Karpas-422 (cell line): Measurements from ENCODE around the gene LRRK2. TPM values are rescaled to one million over a fixed set of nuclear protein-coding genes. Genes with fewer than 3 reads are reported as not detected.
A peak's percentile ranks its signal among the peaks of the same experiment; 100 is the strongest.

Experiments
- DNase-seq: peaks from one replicate; pipeline ENCODE4 v3.0.0-alpha.2; 2015
- H2AFZ ChIP-seq: fragments of 200-600 bp; sonication (generic); 2 replicates; pipeline ENCODE4 v1.6.1; 2014; ENCODE audit warnings: antibody characterized with exemption, low read length, mixed read lengths
- H3K27ac ChIP-seq: fragments of 200-600 bp; sonication (generic); 2 replicates; pipeline ENCODE4 v1.5.1; 2014; ENCODE audit warnings: mild to moderate bottlenecking, low read length, moderate library complexity
- H3K27me3 ChIP-seq: fragments of 200-600 bp; sonication (generic); 2 replicates; pipeline ENCODE4 v1.6.1; 2014; ENCODE audit warnings: low read length, mixed read lengths
- H3K36me3 ChIP-seq: fragments of 200-600 bp; sonication (generic); 2 replicates; pipeline ENCODE4 v1.6.1; 2014; ENCODE audit warnings: low read length, mixed read lengths; ENCODE audit not compliant: insufficient read depth
- H3K4me1 ChIP-seq: fragments of 200-600 bp; sonication (generic); 2 replicates; pipeline ENCODE4 v1.6.1; 2014; ENCODE audit warnings: mild to moderate bottlenecking, low read length, mixed read lengths
- H3K4me2 ChIP-seq: fragments of 200-600 bp; sonication (generic); 2 replicates; pipeline ENCODE4 v1.6.1; 2014; ENCODE audit warnings: low read length, low read depth, mild to moderate bottlenecking; ENCODE audit not compliant: poor library complexity, severe bottlenecking
- H3K4me3 ChIP-seq: fragments of 200-600 bp; sonication (generic); 2 replicates; pipeline ENCODE4 v1.5.1; 2014; ENCODE audit warnings: mild to moderate bottlenecking, antibody characterized with exemption, low read length, mixed read lengths
- H3K79me2 ChIP-seq: fragments of 200-600 bp; sonication (generic); 2 replicates; pipeline ENCODE4 v1.6.1; 2014; ENCODE audit warnings: mild to moderate bottlenecking, low read length, mixed read lengths
- H3K9ac ChIP-seq: fragments of 200-600 bp; sonication (generic); 2 replicates; pipeline ENCODE4 v1.6.0; 2014; ENCODE audit warnings: low read length
- H3K9me2 ChIP-seq: fragments of 200-600 bp; sonication (generic), shearing (Covaris generic); replicated peaks from 2 replicates; pipeline ENCODE4 v1.6.0; 2014; ENCODE audit warnings: mild to moderate bottlenecking, low read length, moderate library complexity; ENCODE audit not compliant: insufficient read depth
- H3K9me3 ChIP-seq: fragments of 300-700, 200-600 bp; sonication (generic); 2 replicates; pipeline ENCODE4 v1.6.1; 2014; ENCODE audit warnings: low read length, mixed read lengths
- H4K20me1 ChIP-seq: fragments of 200-600 bp; sonication (generic); 2 replicates; pipeline ENCODE4 v1.6.1; 2014; ENCODE audit warnings: mild to moderate bottlenecking, antibody characterized with exemption, low read length, low read depth; ENCODE audit not compliant: insufficient read depth
- total RNA-seq: library from RNA; depleted of rRNA; stranded (reverse); fragments of >200 nt; shearing (Covaris generic); gene quantifications from 2 replicates; pipeline ENCODE4 v1.2.3, GENCODE V29; 2014; ENCODE audit warnings: low replicate concordance

The LRRK2 gene
- total RNA-seq, 1 experiment from 2014 or later, result 0.15 TPM

DNA sequence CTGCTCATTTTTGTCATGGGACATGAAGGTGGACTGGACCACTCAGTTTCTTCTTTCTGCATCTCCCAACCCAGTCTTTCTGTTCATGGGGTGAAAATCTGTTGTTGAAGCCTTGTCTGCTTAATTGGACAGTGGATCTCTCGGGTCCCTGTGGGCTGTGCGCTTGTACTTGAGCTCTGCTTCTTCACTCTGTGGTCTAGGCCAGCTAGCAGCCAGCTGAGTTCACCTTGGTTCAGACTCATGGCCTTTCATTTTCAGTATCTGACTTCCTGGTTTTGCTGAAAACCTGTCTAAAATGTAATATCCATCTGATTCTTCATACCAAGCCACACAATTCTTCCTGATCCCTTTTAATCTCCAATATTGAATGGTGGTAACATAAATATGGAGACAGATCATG lies 117.2 kb downstream of the LRRK2 start:
- Histone ChIP-seq H3K36me3 (no peaks in the 10 kb centered on the region), H3K79me2 (no peaks in the 10 kb centered on the region), H3K4me1 (no peaks in the 10 kb centered on the region), H2AFZ (no peak overlapping the region), H3K9ac (no peak overlapping the region), H3K4me2 (no peak overlapping the region), H3K27me3 (no peaks in the 10 kb centered on the region), H4K20me1 (no peaks in the 10 kb centered on the region), H3K27ac (no peak overlapping the region), H3K9me2 (no peaks in the 10 kb centered on the region), H3K9me3 (no peaks in the 10 kb centered on the region), H3K4me3 (no peak overlapping the region)
- DNase-seq, result no peak

DNA sequence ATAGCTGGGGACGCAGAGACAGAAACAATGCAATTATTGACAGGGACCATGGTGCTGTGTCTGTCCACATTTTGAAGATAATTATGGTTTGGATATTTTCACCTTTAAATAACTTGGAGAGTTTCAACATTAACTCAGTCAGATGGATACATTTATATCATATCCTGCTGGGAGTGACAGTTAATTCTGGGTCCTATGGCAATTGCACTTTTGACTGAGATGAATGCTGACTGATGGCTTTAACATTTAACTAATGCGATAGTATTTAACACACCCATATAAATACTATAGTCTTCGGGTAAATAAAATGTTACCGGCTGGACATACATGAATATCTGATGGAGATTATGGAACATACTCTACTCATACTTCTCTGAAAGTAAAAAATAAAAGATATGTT lies 118.3 kb downstream of the LRRK2 start:
- no peaks in the 10 kb centered on the region for H3K36me3 ChIP-seq
- H3K4me1 ChIP-seq, result no peaks in the 10 kb centered on the region
- no peaks in the 10 kb centered on the region for H3K9me3 ChIP-seq
- H3K4me3 ChIP-seq, result no peak overlapping the region
- no peaks in the 10 kb centered on the region for H3K9me2 ChIP-seq
- H4K20me1 ChIP-seq, result no peaks in the 10 kb centered on the region
- H3K27me3 ChIP-seq, result no peaks in the 10 kb centered on the region
- H3K79me2 ChIP-seq, result no peaks in the 10 kb centered on the region
- H3K27ac ChIP-seq, result no peak overlapping the region
- no peak for DNase-seq
- H3K9ac ChIP-seq, result no peak overlapping the region
- H3K4me2 ChIP-seq, result no peak overlapping the region
- no peak overlapping the region for H2AFZ ChIP-seq

DNA sequence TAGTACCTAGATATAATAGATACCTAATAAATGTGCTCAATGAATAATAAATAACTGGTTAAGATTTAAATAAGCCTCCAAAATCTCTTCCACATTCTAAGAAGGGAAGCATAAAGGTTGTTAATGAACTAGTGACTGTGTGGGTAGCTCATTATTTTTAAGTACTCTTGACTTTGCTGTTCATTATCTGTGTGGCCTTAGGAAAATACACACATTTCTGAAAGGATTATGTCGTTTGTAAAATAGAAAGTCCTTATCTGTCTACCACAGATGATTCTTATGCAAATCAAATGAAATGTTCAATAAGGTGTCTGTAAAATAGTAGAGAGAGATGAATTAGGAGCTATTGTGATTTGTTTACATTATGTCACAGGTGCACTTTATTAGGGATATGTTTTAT lies 119.5 kb downstream of the LRRK2 start:
- no peak overlapping the region for H2AFZ ChIP-seq
- DNase-seq, result no peak
- no peak overlapping the region for H3K27ac ChIP-seq
- H4K20me1 ChIP-seq, result no peaks in the 10 kb centered on the region
- no peak overlapping the region for H3K9ac ChIP-seq
- no peaks in the 10 kb centered on the region for H3K36me3 ChIP-seq
- no peaks in the 10 kb centered on the region for H3K9me3 ChIP-seq
- no peak overlapping the region for H3K4me3 ChIP-seq
- H3K9me2 ChIP-seq, result no peaks in the 10 kb centered on the region
- no peaks in the 10 kb centered on the region for H3K79me2 ChIP-seq
- no peak overlapping the region for H3K4me2 ChIP-seq
- no peaks in the 10 kb centered on the region for H3K27me3 ChIP-seq
- H3K4me1 ChIP-seq, result no peaks in the 10 kb centered on the region

DNA sequence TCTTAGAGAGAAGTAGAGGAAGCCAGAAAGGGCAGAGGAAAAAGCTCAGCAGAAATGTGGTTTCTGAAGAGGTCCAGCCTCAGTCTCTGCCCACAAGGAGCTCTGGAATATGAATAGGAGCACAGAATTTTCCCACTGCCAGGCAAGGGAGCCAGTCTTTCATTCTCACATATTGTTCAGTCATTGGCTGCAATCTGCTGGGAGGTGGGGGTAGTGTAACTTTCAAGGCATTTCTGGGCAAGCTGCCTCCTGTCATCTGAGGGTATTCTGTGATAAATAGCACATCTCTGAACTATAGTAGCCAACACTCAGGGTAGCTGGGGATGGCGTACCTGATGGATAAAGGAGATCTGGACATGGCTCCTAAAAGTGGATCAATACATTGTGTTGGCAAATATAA lies 127.2 kb downstream of the LRRK2 start:
- Histone ChIP-seq H2AFZ (no peak overlapping the region), H3K79me2 (no peaks in the 10 kb centered on the region), H3K9me2 (no peaks in the 10 kb centered on the region), H4K20me1 (no peaks in the 10 kb centered on the region), H3K4me2 (no peak overlapping the region), H3K27me3 (no peaks in the 10 kb centered on the region), H3K4me3 (no peak overlapping the region), H3K9me3 (no peaks in the 10 kb centered on the region), H3K27ac (no peak overlapping the region), H3K4me1 (no peaks in the 10 kb centered on the region), H3K9ac (no peak overlapping the region), H3K36me3 (no peaks in the 10 kb centered on the region)
- DNase-seq, result no peak

DNA sequence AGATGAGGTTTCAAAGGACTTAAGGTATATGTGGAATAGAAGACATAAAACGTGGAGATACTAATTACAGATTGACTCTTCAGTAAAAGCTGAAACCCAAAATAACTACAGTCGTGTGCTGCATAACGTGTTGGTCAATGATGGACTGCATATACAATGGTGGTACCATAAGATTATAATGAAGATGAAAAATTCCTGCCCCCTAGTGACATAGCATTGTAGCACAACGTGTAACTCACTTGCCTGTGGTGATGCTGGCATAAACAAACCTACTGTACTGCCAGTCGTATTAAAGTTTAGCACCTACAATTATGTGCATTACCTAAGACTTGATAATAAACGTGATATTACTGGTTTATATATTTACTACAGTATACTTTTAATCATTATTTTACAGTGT lies 150.3 kb downstream of the LRRK2 start:
- H3K4me2 ChIP-seq, result no peak overlapping the region
- no peak overlapping the region for H3K9ac ChIP-seq
- H3K9me3 ChIP-seq, result no peaks in the 10 kb centered on the region
- H3K4me1 ChIP-seq, result peaks cover 10% of the 10 kb centered on the region
- H2AFZ ChIP-seq, result no peak overlapping the region
- no peaks in the 10 kb centered on the region for H3K27me3 ChIP-seq
- no peaks in the 10 kb centered on the region for H3K36me3 ChIP-seq
- DNase-seq, result peak; percentile 65
- H3K27ac ChIP-seq, result no peak overlapping the region
- H3K79me2 ChIP-seq, result no peaks in the 10 kb centered on the region
- H3K9me2 ChIP-seq, result no peaks in the 10 kb centered on the region
- no peak overlapping the region for H3K4me3 ChIP-seq
- H4K20me1 ChIP-seq, result no peaks in the 10 kb centered on the region

DNA sequence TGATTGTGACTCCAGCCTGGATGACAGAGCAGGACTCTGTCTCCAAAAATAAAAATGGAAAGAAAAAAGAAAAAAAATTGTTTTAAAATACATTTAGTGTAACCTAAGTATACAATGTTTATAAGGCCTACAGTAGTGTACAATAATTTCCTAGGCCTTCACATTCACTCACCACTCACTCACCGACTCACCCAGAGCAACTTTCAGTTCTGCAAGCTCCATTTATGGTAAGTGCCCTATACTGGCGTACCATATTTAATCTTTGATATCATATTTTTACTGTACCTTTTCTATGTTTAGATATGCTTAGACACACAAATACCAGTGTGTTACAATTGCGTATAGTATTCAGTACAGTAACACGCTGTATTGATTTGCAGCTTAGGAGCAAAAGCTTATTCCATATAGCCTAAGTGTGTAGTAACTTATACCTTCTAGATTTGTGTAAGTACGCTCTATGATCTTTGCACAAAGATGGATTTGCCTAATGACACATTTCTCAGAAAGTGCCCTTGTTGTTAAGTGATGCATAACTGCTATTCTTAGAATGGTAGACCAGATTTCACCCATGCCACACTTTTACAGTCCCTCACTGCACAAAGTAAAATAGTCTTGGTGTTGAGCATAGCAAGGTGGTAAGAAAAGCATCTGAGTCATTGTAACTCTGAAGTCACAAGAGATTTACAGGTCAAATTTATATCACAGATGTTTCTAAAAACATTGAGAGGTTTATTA lies 151.9 kb downstream of the LRRK2 start:
- H3K4me1 ChIP-seq, result peaks cover 10% of the 10 kb centered on the region
- no peaks in the 10 kb centered on the region for H3K79me2 ChIP-seq
- no peaks in the 10 kb centered on the region for H4K20me1 ChIP-seq
- H3K9me2 ChIP-seq, result no peaks in the 10 kb centered on the region
- no peak overlapping the region for H2AFZ ChIP-seq
- H3K36me3 ChIP-seq, result no peaks in the 10 kb centered on the region
- H3K27me3 ChIP-seq, result no peaks in the 10 kb centered on the region
- H3K9ac ChIP-seq, result no peak overlapping the region
- peak; percentile 52 for DNase-seq
- H3K4me3 ChIP-seq, result no peak overlapping the region
- H3K27ac ChIP-seq, result no peak overlapping the region
- no peak overlapping the region for H3K4me2 ChIP-seq
- no peaks in the 10 kb centered on the region for H3K9me3 ChIP-seq

DNA sequence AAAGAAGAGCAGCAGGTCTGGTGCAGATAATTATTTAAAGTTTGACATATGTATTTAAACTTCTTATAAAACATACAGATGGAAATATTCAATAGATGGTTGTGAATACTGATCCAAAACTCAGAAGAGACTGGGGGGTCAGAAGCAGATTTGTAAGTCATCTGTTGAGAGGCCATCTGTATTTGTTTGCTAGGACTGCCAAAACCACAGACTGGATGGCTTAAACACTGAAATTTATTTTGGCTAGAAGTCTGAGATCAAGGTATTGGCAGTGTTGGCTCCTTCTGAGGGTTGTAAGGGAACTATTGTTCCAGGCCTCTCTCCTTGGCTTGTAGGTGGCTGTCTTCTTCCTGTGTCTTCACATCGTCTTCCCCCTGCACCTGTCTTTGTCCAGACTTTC lies 153.9 kb downstream of the LRRK2 start:
- H4K20me1 ChIP-seq, result no peaks in the 10 kb centered on the region
- peaks cover 10% of the 10 kb centered on the region for H3K4me1 ChIP-seq
- H2AFZ ChIP-seq, result no peak overlapping the region
- no peak overlapping the region for H3K4me2 ChIP-seq
- DNase-seq, result no peak
- no peak overlapping the region for H3K9ac ChIP-seq
- no peaks in the 10 kb centered on the region for H3K9me2 ChIP-seq
- no peaks in the 10 kb centered on the region for H3K36me3 ChIP-seq
- H3K9me3 ChIP-seq, result no peaks in the 10 kb centered on the region
- no peak overlapping the region for H3K4me3 ChIP-seq
- no peaks in the 10 kb centered on the region for H3K27me3 ChIP-seq
- no peaks in the 10 kb centered on the region for H3K79me2 ChIP-seq
- H3K27ac ChIP-seq, result no peak overlapping the region

DNA sequence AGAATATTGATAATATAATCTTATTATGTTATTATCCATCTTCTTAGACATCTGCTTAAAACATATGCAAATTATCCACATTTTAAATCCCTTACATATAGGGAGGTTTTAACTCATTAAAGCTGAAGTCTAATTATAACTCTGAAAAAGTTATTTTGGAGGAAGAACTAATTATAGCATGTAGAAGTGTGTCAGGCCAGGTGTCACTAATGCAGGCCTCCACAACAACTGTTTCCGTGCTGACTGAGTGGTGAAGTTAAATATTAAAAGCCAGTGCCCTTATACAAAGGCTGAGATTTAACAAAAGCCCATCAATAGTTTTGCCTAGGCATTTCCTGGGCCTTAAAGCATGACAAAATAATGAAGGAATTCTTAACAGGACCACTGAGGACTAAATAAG lies 157.4 kb downstream of the LRRK2 start:
- H3K36me3 ChIP-seq, result no peaks in the 10 kb centered on the region
- no peaks in the 10 kb centered on the region for H3K79me2 ChIP-seq
- no peaks in the 10 kb centered on the region for H3K27me3 ChIP-seq
- H3K9me2 ChIP-seq, result no peaks in the 10 kb centered on the region
- DNase-seq, result no peak
- H3K9ac ChIP-seq, result no peak overlapping the region
- no peak overlapping the region for H3K27ac ChIP-seq
- H3K4me3 ChIP-seq, result no peak overlapping the region
- H4K20me1 ChIP-seq, result no peaks in the 10 kb centered on the region
- no peaks in the 10 kb centered on the region for H3K4me1 ChIP-seq
- no peaks in the 10 kb centered on the region for H3K9me3 ChIP-seq
- no peak overlapping the region for H2AFZ ChIP-seq
- no peak overlapping the region for H3K4me2 ChIP-seq
